Urothelium cell line (cell line): ENCODE data around the gene RHOT2.
A peak's percentile ranks its signal among the peaks of the same experiment; 100 is the strongest.

ENCODE experiments used
- DNase-seq: peaks from one replicate; pipeline ENCODE4 v3.0.0; 2011; ENCODE audit warnings: low spot score, mixed read lengths
- FAIRE-seq: peaks from 2 replicates; lab custom pipeline; 2011; peaks lifted over from hg19 to GRCh38; lab: Jason Lieb, UNC

The RHOT2 gene

GRCh38 chr16:632486-633335 is 35.2 kb upstream of the RHOT2 start:
- DNase-seq (no peak), FAIRE-seq (no peak)

DNA sequence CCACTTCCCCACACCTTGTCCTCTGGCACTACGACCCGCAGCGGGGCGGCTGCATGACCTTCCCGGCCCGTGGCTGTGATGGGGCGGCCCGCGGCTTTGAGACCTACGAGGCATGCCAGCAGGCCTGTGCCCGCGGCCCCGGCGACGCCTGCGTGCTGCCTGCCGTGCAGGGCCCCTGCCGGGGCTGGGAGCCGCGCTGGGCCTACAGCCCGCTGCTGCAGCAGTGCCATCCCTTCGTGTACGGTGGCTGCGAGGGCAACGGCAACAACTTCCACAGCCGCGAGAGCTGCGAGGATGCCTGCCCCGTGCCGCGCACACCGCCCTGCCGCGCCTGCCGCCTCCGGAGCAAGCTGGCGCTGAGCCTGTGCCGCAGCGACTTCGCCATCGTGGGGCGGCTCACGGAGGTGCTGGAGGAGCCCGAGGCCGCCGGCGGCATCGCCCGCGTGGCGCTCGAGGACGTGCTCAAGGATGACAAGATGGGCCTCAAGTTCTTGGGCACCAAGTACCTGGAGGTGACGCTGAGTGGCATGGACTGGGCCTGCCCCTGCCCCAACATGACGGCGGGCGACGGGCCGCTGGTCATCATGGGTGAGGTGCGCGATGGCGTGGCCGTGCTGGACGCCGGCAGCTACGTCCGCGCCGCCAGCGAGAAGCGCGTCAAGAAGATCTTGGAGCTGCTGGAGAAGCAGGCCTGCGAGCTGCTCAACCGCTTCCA is 34.4 kb upstream of the RHOT2 start:
- DNase-seq (no peak), FAIRE-seq (no peak)

DNA sequence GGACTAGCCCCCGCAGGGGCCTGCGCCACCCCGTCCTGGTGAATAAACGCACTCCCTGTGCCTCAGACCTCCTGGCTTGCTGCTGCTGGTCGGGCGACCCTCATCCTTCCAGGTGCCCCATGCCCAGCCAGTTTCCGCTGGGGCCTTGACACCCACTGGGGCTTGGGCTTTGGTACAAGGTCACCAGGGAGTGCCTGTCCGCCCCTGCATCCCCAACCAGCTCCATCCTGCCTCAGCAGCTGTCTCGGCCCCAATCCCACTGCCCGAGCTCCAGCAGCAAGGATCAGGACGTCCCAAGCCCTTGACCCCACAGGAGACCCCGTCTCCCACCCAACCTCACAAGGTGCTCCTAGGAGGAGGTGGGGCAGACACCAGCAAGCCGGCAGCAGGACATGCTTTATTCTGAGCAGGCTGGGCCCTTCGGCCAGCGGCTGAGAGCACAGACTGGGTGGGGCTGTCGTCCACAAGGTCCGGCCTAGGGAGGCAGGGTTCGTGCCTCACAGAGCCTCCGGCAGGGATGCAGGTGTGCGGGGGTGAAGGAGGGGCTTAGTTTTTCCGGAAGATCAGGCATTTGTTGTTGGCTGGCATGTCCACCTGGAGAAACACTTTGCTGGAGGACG is 33.8 kb upstream of the RHOT2 start:
- DNase-seq: no peak

DNA sequence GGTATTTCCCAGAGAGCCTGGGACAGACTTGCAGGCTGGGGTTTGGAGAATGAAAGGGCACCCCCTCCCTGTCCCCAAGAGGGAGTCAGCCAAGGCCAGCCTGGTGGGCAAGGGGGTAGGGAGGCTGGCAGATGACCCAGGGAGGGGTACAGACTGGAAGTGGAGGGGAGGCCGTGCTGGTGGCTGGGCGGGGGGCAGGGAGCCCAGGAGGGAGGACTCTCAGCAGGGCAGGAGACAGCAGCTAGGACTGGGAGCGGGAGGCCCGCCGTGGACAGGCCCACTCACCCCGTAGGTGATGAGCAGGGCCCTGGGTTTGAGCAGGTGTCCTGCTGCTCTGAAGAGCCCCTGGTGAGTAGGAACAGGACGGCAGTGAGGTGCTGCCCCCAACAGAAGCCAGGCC is 32.9 kb upstream of the RHOT2 start:
- no peak for DNase-seq
- FAIRE-seq: no peak

More for the DNA sequence above, 33.8 kb upstream of the RHOT2 start:
- FAIRE-seq: no peak

DNA sequence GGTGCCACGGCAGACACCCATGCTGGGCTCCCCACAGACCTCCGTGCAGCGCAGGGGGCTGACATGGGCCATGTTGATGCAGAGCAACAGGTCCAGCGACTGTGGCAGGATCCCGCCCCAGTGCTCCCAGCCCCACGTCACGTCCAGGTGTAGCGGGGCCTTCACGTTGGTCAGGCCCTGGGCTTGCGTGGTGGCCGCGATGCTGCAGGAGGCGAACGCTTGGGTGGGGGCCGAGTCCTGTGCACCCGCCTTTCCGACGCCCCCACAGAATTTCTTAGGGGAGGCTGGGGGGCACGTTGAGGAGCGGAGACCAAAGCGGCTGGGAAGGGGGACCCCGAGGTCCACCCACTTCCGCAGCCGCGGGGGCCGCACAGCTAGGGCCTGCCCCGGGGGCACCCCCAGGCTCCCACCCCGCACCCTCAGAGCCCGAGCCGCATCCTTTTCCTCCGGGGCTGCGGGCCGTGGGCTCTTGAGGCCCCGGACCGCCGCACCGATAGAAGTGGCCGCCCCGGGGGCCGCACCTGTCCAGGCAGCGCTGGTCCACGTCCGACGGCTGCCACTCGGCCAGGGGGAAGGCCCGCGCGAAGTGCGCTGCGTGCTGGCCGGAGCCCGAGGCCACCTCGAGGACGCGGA is 32.2 kb upstream of the RHOT2 start:
- DNase-seq (no peak), FAIRE-seq (no peak)

DNA sequence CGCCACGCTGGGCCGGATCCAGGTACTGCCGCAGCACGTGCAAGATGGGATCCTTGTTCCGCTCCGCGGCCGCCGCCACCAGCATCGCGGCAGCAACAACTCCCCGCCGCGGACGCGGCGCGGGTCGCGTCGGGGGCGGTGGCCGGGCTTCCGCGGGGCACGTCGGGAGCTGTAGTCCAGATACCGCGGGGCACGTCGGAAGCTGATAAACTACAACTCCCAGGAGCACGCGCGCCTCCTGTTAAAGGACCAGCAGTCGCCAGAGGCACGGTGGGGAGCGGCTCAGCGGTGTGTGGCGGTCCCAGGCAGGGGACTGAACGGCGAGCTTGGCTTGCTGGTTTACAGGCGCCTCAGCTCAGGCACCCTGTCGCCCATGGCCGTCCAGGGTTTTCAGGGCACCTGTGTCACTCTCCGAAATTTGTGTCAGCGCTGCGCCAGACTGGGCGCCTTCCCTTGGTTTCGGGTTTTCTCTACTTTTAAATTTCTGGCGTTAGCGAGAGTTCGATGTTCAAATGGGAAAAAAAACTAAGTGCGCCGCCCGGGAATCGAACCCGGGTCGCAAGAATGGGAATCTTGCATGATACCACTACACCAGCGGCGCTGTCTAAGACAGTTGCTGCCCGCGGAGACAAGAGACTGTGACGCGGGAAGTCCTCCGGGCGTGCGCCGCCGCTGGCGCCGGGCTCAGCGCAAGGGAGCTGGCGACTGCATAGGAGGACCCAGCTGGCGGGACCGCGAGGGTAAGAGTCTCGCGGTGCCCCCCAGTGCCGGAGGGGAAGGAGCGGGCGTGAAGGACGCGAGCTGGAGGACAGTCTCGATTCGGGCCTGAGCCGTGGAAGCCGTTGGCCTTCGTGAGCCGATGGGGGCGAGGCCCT is 31.5 kb upstream of the RHOT2 start, which contains the start of gene METTL26:
METTL26 (minus strand) TSS at position 100 of the 875 bp plus-strand sequence; CDS start at position 85, 15 bp downstream.
- DNase-seq (peak; percentile 93), FAIRE-seq (peak; percentile 89)

DNA sequence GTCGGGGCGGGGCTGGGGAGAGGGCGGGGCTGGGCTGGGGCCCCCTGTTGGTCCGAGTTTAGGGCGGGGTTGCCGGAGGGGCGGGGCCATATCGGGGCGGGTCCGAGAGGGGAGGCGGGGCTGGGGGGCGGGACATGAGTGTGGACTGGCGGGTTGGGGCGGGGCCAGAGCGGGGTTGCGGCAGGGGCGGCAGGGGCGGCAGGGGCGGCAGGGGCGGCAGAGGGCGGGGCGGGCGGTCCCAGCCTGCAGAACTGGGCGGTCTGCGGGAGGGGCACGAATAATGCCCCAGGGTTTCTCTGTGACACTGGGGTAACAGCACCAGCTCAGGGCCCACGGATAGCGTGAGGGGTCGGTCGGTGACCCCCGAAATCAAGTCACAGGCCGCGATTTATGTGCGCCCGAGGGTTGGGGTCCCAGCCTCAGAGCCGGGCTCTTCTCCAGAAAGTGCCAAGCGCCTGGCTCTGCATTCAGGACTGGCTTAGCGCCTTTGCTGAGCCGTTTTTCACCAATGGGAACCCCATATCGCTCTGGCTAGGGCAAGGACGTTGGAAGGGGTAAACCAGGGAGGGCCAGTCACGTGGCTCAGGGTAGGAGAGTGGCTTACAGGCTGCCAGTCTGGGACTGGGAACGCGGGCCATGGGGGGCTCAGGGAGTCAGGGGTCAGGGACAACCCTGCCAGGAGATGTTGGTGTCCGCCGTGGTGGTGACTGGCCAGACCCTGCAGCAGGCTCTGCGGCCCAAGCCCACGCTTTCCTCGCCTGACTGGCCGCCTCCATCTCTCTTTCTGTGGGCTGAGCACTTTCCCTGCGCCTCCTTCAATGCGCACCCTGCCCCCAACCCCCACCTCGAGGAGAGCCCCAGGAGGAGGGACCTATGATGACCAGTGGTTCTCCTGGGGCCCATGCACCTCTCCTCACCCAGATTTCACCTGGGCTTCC is 30.6 kb upstream of the RHOT2 start:
- DNase-seq (peak; percentile 98), FAIRE-seq (peak; percentile 77)

- DNase-seq: no peak
- no peak for FAIRE-seq
Observed at GRCh38 chr16:638034-638543, 29.8 kb upstream of the RHOT2 start.

DNA sequence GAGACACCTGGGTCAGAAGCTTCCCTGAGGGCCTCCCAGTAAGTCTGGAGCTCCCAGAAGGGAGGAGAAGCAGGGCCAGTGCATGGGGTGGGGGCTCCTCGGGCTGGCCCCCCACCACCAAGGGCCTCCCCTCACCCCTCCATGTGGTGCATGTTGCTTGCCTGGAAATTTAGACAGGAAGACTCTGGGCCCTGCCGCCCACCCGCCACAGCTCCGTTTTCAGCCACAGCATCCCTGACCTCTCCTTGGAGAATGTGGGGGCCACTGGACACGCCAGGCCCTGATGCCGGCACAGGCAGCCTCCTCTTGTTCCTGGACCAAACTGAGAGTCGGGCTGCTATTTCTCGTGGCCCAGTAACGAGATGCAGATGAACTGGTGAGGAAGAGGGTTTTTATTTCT is 29.1 kb upstream of the RHOT2 start:
- FAIRE-seq (no peak), DNase-seq (no peak)

DNA sequence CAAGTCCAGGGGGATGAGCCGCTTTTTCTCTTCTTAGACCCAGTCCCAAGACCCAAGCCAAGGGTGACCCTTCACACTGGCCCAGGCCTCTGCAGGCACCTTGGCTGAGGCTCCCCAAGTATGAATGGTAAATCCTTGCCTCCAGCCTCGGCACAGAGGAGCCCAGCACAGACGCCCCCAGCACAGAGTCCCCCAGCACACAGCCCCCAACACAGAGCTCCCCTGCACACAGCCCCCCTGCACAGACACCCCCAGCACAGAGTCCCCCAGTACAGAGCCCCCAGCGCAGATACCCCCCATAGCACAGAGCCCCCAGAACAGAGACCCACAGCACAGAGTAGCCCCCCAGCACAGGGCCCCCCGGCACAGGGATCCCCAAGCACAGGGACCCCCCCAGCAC is 27.3 kb upstream of the RHOT2 start:
- DNase-seq: no peak
- no peak for FAIRE-seq

DNA sequence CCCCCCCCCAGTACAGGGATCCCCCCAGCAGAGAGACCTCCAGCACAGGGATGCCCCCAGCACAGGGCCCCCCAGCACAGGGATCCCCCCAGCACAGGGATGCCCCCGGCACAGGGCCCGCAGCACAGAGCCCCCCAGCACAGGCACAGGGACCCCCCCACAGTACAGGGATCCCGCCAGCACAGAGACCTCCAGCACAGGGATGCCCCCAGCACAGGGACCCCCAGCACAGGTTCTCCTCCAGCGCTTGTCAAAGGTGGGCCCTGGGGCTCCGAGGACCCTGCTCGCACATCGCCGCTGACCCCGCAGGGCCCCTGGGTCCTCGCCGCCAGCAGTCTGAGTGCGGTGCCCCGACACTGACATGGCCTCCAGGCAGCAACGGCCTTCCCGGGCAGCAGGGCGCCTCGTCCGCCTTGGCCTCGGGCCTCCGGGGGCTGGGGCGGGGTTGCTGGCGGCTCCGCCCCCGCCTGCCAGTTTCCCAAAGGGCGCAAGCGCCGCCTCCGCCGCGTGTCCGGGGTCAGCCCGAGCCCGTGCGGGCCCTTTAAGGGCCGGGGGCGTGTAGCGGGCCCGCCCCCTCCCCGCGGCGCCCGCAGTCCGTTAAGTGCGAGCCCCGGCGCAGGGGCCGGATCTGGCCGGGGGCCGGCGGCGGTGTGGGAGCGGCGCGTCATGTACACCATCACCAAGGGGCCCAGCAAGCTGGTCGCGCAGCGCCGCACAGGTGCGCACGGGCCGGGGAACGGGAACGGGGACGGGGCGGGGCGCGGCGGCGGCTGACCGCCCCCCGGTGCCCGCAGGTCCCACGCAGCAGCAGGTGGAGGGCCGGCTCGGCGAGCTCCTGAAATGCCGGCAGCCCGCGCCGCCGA is 26.4 kb upstream of the RHOT2 start, which contains the start of gene MCRIP2:
MCRIP2 (plus strand) TSS at position 503 of the 863 bp plus-strand sequence; CDS start at position 667, 164 bp downstream.
- DNase-seq: peak; percentile 88
- FAIRE-seq: no peak

- FAIRE-seq: no peak
- DNase-seq: peak; percentile 48
Observed at GRCh38 chr16:642189-643049, 25.5 kb upstream of the RHOT2 start.

DNA sequence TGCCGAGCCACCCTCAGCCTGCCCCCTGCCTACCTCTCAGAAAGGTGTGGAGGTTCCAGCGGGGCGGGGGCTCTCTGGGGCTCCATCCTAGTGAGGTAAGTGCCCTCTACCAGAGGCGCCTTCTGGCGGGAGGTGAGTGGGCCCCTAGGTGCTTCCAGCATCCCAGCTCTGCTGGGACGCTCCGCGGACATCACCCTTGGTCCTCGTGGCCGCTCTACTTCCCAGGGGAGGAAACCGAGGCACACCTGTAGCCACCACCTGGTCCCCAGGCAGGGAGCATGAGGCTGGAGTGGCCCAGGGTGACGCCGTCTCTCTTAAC is 24.9 kb upstream of the RHOT2 start:
- DNase-seq (no peak), FAIRE-seq (no peak)

DNA sequence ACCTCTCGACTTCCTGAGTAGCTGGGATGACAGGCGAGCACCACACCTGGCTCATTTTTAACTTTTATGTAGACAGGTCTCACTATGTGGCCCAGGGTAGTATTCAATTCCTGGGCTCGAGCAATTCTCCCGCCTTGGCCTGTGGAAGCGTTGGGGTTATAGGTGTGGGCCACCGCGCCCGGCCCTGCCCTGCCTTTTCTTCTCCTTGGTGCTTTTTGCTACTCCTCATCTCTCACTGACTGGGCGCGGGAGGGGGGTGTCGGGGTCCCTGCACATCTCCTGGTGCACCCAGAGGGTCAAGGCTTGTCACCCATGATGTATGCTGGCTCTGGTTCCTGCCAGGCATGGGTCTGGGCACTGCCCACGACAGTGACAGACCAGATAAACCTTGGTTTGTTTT is 23.4 kb upstream of the RHOT2 start:
- no peak for FAIRE-seq
- DNase-seq: no peak

GRCh38 chr16:645852-646678 is 21.9 kb upstream of the RHOT2 start:
- FAIRE-seq: no peak
- no peak for DNase-seq

DNA sequence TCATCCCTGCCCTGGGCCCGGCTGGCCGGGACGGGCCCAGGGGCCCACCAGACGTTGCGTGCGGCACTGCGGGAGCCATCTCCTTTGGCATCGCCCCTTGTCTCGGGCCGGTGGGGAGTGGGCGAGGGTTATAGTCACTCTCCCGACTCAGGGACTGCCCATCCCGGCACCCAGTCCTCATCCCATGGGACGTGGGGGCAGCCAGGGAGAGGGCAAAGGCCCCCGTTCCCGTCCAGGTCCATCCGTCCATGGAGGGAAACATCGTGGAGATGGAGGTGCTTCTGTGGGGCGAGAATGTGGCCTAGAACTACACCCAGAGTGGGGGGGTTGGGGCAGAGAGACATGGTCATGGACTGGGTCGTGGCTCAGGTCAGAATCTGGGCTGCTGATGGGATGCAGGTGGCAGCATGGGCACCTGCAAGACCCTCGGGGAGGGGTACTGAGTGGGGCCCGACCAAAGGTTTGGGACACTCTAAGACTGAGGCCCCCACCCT is 21.2 kb upstream of the RHOT2 start:
- FAIRE-seq: no peak

More for the DNA sequence above, 21.2 kb upstream of the RHOT2 start:
- DNase-seq: no peak
